NCI-H2081 (cell line): Measurements from ENCODE around the gene ADAM8.
A peak's percentile ranks its signal among the peaks of the same experiment; 100 is the strongest.
"Not testable (repeated sequence)": the region's sequence is repeated elsewhere in the genome, so short reads cannot be mapped to it uniquely, and the experiment has no call there.

Source experiments
- DNase-seq, 2 experiments: peaks; one replicate each; lab custom pipeline; 2025; lab: John Stamatoyannopoulos, UW

ADAM8 gene

DNA sequence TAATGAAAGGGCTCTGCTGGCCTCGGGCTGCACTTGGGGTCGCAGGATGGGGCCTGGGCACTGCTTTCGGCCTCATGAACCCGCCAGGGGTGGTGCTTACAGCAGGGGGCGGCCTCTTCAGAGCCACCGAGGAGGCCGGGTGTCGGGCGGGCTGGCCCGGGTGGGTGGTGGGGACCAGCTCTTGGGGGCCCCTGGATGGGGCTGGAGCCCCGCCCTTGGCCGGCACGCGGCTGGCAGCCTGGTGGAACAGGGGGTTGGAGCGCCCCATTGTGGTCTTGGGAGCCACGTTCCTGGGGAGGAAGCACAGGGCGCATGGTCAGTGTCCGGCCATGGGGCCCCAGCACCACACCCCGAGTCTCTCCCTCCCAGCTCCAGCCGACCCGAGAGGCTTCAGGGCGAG is 8.8 kb downstream of the ADAM8 start:
- no peak for DNase-seq

DNA sequence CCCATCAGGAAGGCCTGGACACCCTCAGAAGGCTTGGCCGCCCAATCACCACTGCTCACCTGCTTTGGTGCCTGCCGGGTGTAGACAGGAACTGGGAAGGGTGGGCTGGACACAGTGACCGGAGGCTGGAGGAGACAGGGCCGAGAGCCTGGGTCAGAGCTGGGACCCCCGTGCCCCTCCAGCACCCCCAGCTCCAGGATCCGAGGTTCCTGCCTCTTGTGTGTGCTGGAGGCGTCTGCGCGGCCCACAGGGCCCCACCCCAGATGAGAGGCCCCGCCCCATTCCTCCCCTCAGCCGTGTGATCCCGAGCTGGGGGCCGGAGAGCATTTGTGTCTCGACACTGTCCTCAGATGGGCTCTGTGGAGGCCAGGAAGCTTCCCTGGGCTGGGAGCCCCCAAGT is 9.4 kb downstream of the ADAM8 start:
- no peak for DNase-seq

DNA sequence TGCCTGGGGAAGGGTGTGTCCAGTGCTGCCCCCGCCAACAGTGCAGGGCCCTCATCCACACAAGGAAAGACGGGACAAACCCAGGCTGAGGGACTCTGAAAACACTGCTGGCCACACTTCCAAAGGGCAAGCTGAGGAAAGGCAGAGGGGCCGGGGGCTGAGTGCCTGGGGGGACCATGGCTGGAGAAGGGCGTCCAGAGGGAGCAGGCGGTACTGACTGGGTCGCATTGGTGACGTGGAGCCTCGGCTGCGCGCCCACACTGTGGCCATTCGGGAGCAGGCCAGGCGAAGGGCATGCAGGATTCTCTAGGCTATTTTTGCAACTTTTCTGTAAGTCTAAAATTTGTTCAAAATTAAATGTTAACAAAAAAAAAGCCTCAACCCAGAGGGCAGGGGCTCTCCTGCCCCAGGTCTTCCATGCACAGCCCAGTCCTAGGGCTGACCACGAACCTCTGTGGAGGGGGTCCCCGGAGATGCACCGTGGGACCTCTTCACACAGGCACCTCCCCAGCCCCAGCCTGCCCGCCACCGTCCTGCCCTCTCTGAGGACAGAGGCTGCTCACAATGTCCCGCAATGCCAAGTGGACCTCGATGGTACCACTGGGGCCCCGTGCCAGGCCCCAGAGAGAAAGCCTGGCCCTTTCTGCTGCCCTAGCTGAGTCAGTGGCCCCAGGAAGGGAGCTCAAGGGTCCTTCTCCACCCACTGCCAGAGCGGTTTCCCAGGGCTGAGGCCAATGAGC is 10.4 kb downstream of the ADAM8 start:
- DNase-seq = no peak

DNA sequence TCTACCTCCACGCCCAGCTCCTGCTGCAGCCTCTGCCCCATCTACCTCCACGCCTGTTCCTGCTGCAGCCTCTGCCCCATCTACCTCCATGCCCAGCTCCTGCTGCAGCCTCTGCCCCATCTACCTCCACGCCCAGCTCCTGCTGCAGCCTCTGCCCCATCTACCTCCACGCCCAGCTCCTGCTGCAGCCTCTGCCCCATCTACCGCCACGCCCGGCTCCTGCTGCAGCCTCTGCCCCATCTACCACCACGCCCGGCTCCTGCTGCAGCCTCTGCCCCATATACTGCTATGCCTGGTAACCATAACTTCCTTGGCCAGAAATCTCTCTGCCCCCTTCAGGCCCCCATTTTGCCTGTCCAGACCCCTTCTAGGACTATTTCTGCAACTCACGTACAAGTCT is 11.6 kb downstream of the ADAM8 start:
- DNase-seq = not testable (repeated sequence)

DNA sequence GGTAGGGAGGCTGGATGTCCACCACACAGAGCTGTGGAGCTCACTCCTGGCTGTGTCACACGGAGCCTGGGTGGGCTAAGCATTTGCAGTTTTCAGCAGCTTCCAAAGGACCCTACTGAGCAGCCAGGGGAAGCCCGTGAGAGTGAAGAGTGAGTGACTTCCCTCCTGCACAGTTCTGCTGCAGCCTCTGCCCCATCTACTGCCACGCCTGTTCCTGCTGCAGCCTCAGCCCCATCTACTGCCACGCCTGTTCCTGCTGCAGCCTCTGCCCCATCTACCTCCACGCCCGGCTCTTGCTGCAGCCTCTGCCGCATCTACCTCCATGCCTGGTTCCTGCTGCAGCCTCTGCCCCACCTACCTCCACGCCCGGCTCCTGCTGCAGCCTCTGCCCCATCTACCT is 12.2 kb downstream of the ADAM8 start:
- DNase-seq = no peak

DNA sequence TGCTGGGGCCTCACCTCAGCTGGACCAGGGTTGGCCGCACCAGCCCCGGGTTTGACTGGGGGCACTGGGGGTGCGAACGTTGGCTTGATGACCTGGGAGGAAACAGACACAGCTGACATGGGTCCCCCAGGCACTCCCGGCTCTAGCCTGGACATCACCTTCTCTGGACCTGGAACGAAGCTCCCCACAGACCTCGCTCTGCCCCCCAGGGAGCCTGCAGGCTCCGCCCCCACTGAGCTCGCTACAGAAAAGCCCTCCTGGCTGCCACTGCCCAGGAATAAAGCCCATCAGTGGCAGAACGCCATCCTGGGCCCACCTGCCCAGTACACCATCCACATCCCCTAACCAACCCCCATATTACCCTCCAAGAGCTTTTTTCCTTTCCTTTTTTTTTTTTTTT is 13.0 kb downstream of the ADAM8 start:
- no peak for DNase-seq

DNA sequence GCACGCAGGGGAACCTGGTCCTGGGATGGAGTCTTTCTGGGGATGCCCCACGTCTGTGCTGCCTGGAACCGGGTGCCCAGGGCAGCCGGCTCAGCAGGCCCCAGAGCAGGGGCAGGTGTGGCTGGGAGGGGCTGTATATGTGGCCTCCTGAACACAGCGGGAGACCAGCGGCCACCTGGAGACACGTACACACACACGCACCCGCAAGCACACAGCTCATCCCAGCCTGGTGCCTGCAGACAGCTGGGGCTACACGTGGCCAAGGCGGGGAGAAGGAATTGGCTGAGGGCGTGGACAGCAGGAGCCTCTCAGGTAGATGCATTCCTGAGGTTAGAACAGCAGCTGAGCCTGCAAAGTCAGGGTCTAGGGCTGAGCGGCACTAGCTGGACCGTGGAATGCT is 14.0 kb downstream of the ADAM8 start:
- DNase-seq = peak; percentile 36 to 65

DNA sequence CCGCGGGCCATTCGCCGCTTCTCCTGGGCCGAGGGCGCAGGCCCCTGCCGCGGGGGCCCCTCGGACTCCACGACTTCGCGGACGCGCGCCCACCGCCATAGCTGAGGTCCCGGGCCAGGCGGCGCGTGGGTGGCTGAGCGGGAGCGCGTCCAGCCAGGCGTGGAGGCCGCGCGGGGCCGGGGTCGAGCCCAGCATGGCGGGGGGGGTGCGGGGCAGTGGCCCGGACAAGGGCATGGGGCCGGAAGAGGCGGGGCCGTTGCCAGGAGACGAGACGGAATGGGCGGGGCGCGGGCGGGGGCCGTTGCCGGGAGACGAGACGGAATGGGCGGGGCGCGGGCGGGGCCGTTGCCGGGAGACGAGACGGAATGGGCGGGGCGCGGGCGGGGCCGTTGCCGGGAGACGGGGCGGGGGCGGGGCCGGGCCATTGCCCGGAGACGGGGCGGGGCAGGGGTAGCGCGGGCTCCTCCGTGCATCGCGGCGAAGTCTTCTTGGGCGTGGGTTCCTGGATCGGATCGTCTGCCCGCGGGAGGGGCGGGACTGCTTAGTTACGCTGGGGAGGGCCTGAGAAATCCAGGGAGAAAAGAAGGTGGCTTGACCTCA is 14.8 kb downstream of the ADAM8 start:
- peak; percentile 36 to 55 for DNase-seq

DNA sequence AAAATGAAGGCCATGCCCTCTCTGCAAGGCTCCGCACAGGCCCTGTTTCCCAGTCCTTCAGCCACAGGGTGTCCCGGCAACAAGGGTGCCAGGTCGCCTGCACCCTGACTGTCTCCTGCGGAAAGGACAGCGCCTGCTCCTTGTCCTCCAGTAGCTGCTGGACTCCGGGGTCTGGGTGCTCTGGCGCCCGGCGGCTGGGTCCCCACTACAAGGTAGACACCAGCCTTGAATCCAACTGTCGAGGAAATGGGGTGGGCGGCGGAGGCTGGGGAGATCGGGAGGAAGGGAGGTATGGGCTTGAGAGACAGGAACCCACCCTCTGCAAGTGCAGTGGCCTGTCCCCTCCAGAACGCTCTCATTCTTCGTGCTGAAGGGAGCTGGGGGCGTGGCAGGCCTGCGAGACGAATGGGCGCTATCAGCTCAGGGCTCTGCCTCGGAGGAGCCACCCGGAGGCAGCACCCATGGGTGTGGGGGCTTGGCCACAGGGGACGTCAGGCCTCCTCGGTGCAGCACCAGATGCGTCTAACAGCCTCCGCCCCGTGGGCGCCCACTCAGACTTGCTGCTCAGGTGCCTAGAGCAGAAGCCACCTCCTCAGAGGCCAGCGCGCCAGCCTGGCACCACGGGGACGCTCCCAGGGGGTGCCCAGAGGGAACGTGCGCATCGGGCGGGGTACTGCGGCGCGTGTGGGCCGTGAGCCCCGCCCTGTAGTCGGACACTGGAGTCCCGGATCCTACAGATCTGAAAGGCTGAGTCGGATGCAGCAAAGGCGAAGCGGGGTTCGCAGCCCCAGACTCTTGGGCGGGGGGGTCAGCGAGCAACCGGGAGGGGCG is 15.6 kb downstream of the ADAM8 start:
- DNase-seq = peak; percentile 39 to 50

DNA sequence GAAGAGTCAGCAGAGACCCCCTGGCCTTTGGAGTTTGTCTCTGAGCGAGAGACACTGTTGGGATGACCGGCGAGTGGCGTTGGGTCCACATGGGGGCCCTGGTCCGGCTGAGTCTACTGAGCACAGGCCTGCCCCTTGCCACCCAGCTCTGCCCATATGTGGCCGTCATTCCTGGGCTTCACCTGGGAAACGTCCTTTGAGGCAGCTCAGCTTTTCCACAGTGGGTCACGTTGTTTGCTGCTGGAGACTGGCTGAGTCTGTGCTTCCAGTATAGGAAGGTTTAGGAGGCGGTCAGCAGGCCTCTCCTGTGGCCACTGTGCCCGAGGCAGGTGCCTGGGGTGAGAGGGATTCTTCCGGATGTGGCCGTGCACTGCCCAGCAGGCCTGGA is 17.1 kb downstream of the ADAM8 start:
- DNase-seq = no peak

DNA sequence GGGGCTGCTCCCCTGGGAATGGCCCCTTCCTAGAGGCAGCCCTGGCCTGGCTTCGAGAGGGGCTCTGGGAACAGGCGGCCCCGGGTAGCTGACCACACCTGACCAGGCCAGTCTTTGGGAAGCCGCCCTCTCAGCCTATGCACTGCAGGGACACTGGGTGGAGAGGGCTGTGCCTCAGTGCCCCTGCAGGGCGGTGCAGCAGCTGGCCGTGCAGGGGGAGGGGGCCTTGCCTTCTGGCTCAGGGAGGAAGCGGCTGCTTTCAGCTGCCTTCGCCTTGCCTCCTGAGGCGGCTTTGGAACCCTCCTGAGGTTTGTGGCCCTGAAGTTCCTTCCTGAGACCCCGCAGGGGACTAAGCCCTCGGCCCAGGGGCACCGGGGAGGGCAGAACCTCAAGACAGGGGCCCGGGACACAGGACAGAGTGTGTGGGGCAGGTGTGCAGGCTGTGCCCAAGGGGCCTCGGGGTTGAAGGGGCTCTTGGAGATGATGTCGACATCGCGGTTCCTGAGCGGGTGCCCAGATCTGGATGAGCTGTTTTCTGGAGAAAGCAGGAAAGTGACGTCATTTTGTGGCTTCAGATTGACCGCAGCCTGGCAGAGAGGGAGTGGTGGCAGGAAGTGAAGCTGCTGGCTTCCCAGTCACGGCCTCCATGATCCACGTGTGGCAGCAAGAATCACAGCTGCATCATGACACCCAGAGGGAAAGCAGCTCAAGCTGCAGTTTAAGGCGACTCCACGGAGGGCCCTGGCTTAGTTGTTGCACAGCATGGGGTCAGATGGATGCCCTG is 17.7 kb downstream of the ADAM8 start:
- no peak for DNase-seq

DNA sequence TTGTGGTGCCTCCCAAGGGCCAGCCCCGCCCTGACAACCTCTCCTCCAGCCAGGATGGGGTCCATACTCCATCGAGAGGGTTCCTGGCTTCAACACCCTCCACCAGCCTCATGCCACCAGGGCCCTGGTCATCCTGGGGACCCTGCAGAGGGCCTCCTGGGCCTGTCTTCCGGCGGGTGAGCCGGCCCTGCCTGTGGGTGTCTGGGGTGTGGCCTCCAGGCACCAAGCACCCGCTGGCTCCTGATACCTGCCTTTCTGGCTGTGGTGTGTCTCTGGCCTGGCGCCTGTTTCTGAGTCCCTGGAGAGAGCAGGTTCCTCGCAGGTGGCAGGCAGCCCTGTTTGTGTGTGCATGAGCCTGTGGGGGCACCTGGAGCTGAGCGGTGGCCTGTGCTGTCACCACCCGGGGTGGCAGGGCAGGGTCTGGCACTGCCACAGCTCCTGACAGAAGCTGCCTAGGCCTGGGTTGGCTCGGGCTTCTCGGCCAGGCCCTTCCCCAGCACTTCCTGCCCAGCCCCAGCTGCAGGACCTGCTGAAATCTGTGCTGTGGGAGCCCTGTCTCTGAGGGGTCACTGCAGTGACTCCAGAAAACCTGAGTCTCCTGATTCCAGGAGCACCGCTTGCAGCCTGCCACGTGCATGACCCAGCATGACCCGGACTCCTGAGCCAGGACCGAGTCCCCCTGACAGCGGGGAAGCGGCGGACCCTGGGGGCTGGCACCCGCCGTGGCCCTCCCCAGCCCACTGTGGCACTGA is 18.4 kb downstream of the ADAM8 start:
- DNase-seq = no peak

DNA sequence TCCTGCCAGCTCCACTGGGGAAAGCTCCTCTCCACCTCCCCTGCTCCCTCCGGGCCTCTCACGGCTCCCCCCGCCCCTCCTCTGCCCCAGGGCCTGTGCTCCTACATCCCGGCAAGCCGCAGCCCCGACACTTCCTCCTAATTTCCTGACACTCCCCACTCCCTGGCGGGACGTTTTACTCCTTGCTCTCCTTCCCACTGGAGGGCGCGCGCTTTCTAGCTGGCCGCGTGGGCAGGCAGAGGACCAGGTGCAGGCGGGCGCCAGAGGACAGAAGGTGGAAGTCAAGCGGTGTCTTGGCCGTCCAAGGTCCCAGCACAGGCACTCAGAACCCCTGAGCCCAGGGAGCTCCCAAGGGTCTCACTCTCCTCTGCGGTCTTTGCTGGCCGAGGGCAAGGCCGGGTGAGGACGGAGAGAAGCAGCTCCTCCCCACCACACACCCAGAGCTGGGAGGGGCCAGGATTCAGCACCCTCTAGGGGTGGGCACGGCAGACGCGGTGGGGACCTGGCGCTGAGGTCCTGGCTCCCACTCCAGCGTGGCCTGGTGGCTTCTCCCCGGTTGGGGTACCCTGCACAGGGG is 19.1 kb downstream of the ADAM8 start:
- no peak for DNase-seq

DNA sequence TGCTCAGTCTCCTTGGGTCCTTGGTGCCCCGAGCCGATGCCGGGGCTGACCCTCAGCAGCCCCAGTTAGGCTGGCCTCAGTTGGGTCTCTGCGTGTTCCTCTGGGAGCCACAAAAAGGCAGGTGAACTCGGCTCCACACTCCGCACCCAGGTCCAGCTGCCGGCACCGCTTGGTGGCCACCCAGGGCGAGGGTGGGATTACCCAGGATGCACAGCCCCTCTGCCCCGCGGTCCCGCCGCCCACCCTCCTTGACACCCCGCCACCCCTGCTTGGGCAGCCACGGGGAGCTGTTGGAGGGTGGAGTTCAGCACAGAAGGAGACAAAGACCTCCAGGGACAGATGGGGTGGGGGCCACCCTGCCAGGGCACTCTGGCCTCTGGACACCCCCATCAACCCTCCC is 21.3 kb downstream of the ADAM8 start:
- no peak for DNase-seq

DNA sequence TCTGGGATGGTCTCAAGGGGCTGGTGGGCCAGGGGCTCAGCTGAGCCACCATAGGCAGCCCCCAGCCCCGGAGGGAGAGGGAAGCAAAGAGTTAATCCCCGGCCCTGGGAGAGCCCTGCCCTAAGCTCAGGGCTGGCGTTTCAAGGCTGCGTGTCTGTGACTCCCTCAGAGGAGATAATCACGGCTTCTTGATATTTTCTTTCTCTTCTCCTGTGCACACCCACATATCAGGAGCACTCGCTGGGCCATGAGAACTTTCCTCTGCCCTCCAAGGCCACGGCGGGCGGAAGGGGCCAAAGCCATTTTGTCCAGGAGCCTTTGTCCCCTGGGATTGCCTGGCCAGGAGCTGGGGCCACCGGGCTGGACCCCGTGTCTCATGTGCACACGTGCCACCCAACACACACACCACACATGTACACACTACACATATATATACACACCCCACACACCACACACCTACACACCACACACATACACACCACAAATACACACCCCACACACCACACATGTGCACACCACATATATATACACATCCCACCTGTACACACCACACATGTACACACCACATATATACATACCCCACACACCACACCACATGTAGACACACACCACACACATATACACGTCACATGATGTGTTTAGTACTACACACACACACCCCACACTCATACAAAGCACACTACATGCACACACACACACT is 22.1 kb downstream of the ADAM8 start:
- no peak for DNase-seq

DNA sequence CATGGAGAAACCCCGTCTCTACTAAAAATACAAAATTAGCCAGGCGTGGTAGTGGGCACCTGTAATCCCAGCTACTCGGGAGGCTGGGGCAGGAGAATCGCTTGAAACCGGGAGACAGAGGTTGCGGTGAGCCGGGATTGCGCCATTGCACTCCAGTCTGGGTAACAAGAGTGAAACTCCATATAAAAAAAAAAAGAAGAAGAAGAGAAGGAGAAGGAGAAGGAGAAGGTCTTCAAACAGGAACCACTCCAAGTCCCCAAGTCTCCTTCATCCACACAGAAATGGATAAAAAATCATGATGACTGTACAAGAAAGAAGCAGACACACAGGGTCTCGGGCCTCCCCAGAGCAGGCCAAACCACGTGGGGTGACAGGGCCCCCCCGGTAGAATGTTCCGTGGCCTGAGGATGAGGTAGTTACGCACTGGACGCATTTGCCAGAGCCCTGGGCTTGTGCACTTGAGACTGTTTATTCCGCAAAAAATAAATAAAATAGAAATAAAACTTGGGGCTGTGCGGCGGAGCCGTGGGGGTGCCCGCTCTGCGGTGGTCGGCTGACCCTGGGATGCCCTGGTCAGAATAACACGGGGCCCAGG is 23.2 kb downstream of the ADAM8 start:
- DNase-seq = no peak

DNA sequence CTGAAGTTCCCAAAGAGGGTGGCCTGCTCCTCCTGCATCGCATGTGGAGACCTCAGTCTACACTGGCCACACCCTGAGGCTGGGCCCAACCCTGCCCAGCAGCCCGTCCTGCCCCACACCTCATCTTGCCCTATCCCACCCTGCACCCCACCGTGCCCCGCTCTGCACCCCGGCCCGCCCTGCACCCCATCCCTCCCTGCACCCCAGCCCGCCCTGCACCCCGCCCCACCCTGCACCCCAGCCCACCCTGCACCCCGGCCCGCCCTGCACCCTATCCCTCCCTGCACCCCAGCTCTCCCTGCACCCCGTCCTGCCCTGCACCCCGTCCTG is 24.5 kb downstream of the ADAM8 start:
- no peak for DNase-seq

DNA sequence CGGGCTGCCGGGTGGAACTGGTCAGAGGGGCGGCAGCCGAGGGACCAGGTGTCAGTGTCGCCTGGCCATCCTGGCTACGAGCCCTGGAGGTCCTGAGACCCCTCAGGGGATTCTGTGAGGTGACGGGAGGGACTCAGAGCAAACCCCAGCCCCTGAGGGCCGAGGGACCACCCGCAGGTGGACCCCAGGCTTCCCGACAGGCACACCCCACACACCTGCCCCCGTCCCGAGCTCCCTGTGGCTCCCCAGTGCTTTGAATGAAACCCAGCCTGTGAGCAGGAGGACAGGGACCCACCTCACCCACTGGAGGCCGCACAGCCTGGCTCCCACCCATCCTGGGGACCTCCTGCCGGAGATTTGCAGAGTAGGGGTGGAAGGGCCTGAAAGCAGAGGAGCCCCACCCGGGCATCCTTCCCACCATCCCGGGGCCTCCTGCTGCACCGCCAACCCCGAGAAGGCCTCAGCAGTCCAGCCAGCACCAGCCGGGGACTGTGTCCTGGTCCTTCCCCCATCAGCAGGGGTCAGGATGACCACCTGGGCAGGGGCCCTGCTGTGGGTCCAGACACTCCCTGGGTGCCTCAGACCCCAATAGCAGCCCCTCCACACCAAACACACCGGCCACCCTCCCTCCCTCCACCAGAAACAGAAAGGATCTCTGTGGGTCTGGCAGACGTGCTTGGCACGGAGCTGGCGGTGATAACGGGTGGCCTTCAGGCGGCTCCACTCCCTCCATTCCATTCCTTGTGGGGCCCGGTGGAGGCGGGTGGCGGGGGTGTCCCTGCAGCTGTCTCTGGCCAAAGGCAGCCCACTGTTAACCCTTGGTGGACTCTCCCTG is 25.1 kb downstream of the ADAM8 start:
- no peak for DNase-seq

DNA sequence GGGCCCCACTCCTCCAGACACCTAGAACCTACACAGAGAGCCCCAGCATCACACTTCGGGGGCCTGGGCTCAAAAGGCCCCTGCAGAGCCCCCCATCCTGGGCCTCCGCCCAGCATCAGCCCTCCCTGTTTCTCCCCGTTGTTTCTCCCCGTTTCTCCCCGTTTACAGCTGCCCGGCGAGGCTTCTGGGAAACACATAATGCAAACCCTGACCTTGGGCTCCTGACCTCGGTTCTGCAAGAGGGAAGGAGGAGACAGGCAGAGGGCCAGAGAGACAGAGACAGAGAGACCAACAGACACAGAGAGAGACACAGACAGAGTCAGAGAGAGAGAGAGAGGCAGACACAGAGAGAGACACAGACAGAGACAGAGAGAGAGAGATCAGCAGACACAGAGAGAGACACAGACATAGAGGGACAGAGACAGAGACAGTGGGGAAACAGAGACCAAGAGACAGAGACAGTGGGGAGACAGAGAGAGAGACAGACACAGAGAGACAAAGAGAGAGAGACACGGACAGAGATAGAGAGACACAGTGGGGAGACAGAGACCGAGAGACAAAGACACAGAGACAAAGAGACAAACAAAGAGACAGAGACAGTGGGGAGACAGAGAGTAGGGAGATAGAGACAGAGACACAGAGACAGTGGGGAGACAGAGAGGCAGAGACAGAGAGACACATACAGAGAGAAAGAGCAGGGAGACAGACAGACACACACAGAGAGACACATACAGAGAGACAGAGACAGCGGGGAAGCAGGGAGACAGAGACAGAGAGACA is 26.5 kb downstream of the ADAM8 start:
- no peak for DNase-seq
